Suppressor macrophage treated with lipopolysaccharide for 4 hours (primary cell): Measurements from ENCODE around the gene MAPK8IP2.
A peak's percentile ranks its signal among the peaks of the same experiment; 100 is the strongest.
"Not testable (repeated sequence)": the region's sequence is repeated elsewhere in the genome, so short reads cannot be mapped to it uniquely, and the experiment has no call there.

Source experiments
- DNase-seq: peaks from one replicate; pipeline ENCODE4 v3.0.0-alpha.2; 2020

Gene MAPK8IP2

DNA sequence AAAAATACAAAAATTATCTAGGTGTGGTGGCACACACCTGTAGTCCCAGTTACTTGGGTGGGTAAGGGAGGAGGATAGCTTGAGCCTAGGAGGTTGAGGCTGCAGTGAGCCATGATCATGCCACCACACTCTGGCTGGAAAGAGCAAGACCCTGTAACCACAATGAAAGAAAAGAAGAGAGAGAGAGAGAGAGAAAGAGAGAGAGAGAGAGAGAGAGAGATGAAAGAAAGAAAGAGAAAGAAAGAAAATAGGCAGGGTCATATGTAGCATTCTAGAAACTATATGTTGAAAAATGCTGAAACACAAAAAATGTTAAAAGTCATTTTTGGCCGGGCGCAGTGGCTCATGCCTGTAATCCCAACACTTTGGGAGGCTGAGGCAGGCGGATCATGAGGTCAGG lies 13.7 kb downstream of the MAPK8IP2 start:
- DNase-seq = not testable (repeated sequence)

- peak; percentile 60 for DNase-seq
Measured at GRCh38 chr22:50620593-50621355, 20.2 kb downstream of the MAPK8IP2 start.

GRCh38 chr22:50621356-50621880 lies 20.8 kb downstream of the MAPK8IP2 start:
- DNase-seq = peak; percentile 59

GRCh38 chr22:50621948-50622722 lies 21.5 kb downstream of the MAPK8IP2 start:
- no peak for DNase-seq

GRCh38 chr22:50622723-50623327 lies 22.2 kb downstream of the MAPK8IP2 start:
- DNase-seq = no peak

DNA sequence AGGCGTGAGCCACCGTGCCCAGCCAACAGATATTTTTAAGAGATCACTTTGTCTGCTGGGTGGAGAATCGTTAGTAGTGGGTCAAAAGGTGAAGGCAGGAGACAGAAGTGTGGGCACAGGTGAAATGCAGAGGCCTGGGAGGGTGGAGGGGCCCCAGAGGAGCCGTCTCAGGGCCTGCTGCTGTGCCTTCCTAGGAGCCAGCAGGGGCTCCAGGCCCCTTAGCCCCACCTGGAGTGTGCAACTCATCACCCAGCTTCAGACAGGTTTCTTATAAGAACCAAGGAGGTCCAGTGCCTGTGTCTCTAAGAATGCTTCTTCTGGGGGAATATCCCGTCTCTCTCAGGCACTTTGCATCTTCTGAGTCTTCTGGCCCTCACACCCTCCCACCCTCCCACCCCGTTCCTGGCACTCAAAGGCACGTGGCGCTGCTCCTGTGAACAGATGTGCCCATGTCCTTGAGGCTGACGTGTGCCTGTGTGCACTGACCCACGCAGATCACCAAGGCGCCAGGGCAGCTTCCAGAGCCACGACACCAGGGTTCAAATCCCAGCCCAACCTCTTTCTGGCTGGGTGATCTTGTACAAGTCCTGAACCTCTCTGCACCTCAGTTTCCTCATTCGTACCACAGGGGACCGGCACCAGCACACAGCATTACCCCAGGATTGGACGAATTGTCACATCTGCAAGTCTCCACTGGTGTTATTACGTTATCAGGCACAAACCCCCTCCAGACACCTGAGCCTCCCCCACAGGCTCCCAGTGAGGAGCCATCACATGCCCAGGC lies 23.9 kb downstream of the MAPK8IP2 start:
- DNase-seq = no peak

DNA sequence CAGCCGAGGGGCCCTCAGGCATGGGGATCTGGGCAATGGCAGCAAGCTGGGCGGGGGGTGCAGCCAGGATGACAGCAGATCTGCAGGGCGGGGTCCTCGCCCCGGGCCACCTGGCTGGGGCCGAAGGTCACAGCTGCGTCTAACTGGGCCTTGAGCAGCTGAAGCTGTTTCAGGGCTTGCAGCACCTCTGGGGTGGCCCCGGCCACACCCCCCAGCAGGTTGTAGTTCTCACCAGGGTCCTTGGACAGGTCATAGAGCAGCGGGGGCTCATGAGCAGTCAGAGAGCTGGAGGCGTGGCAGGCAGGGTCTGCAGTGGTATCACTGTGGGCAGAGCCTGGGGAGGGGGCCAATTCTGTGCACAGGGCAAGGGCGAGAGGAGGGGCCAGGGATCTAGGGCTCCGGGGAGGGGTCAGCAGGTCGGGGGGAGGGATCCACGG lies 24.6 kb downstream of the MAPK8IP2 start:
- DNase-seq = no peak

DNA sequence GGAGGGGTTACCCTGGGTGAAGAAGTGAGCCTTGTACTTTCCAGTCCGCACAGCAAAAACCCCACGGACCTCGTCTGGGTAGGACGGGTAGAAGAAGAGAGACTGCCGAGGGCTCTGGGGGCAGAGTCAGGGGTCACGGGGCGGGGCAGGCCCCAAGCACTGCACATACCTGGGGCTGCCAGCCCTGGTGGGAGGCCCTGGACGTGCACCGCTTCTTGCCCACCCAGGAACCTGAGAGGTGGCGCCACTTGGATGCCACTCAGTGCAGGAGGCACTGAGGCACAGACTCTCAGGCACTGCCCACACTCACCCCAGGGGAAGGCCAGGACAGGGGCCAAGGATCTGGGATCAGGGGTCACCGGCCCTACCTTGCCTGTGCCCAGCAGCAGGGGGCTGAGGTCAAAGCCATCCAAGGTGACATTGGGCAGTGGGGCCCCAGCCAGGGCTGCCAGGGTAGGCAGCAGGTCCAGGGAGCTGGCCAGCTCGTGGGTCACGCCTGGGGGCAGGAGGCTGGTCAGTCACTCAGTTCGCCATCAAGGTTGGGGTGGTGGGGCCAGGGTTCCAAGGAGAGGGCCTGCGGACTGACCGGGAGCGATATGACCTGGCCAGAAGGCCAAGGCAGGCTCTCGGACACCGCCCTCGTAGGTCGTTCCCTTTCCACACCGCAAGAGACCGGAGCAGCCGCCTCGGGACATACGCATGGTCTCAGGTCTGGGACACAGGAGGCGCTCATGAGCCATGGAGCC lies 25.1 kb downstream of the MAPK8IP2 start:
- DNase-seq = no peak

- DNase-seq = no peak
Measured at GRCh38 chr22:50626314-50626849, 25.8 kb downstream of the MAPK8IP2 start.

- DNase-seq = no peak
Measured at GRCh38 chr22:50626850-50627641, 26.5 kb downstream of the MAPK8IP2 start.

DNA sequence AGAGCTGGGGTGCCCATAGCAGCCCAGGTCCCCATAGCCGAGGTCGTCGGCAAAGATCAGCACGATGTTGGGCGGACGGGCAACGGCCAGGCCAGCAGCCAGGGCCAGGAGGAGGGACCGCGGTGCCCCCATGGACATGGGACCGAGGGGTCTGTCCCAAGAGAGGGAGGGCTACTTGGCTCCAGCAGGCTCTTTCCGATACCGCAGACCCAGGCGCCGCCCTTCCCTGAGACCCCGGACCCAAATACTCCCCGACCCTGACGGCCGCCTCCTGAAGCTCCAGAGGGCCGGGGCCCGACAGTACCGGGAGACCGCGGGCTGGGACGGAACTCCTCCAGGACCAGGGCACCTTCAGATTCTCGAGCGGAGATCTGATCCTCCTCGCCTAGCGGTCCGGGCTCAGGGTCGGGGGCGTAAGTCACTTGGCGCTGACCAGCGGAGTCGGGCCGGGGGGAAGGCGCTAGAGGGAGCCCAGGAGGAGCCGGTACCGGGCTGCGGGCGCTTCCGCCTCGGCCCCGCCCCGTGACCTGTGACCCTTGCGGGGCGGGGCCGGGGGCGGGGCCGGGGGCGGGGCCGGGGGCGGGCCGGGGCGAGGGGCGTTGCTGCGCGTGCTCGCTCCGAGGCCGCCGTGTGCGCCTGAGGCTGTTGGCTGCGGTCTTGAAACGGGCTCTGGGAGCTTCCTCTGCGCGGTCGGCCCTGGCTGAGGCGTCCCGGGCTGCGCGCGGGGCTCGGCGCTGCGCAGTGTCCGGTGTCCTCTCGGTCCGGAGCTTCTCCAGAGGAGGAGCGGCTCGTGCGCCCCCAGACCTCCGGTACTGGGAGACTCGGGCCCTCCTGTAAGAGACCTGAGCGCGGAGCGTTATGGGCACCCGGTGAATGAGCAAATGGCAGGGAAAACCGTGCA lies 27.3 kb downstream of the MAPK8IP2 start, which contains the start of gene ARSA:
Gene ARSA (minus strand): TSS at position 511 of the 901 bp plus-strand sequence. CDS start 373 bp downstream, at position 138.
- peak; percentile 92 for DNase-seq

DNA sequence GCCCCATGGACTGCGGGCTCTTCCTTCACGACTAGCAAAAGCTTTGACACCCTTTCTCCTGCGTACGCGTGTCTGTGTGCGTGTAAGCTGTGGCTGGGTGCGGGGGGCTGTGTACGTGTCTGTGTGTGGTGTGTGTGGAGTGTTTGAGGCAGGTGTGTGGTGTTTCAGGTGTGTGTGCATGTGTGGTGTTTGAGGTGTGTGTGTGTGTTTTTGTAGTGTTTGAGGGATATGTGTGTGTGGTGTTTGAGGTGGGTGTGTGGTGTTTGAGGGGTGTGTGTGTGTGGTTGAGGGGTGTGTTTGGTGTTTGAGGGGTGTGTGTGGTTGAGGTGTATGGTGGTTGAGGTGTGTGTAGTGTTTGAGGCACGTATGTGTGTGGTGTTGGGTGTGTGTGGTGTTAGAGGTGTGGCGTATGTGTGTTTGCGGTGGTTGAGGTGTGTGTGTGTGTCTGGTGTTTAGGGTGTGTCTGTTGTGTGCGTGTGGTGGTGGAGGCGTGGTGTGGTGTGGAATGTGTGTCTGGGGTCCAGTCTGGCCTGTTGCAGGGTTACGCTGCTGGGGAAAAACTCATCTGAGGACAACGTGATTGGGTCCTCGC lies 28.0 kb downstream of the MAPK8IP2 start:
- DNase-seq = no peak

GRCh38 chr22:50630376-50630775 lies 29.8 kb downstream of the MAPK8IP2 start:
- DNase-seq = peak; percentile 14

DNA sequence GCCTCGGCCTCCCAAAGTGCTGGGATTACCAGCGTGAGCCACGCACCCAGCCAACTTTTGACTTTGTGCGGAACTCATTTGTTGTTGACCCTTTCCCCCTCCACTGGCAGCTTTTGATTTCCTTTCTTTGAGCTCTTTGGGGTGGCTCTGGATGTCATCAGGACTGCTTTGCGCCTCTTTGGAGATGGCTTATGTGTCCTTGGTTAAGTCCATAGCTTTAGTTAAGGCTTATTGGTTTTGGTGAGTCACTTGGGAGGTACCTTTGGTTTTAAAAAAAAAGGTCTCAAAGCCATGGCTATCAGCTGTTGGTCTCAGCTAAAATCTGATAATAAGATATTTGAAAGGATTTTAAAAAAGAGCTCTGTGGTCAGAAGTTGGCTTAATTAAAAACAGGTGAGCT lies 32.5 kb downstream of the MAPK8IP2 start:
- no peak for DNase-seq

DNA sequence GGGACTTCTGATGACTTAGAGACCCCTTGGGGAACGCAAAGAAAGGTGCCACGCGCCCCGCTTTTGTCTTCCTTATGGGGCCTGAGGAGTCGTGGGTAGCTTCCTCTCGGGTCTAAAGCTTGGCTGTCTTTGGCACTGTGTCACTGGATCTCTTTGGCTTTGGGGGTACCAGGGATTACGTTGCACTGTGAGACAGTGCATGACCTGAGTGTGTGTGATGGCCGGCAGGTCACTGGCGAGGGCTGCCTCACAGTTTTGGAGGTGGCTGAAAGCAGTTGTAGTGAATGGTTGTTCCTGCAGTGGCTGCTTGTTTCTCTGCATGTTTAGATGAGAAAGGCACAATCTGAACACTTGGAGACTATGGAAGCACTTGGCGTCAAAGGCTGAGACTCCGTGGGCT lies 33.2 kb downstream of the MAPK8IP2 start:
- no peak for DNase-seq

- DNase-seq = no peak
Measured at GRCh38 chr22:50635591-50635990, 35.0 kb downstream of the MAPK8IP2 start.

GRCh38 chr22:50640296-50640695 lies 39.7 kb downstream of the MAPK8IP2 start:
- DNase-seq = not testable (repeated sequence)

GRCh38 chr22:50640857-50641647 lies 40.5 kb downstream of the MAPK8IP2 start:
- no peak for DNase-seq
